RKO (cell line): ENCODE measurements around the gene IL19.
"Not testable (repeated sequence)": the region's sequence is repeated elsewhere in the genome, so short reads cannot be mapped to it uniquely, and the experiment has no call there.

Experiments used
- DNase-seq: peaks from one replicate; pipeline ENCODE4 v3.0.0-alpha.2; 2016; ENCODE audit warnings: low spot score

The IL19 gene

DNA sequence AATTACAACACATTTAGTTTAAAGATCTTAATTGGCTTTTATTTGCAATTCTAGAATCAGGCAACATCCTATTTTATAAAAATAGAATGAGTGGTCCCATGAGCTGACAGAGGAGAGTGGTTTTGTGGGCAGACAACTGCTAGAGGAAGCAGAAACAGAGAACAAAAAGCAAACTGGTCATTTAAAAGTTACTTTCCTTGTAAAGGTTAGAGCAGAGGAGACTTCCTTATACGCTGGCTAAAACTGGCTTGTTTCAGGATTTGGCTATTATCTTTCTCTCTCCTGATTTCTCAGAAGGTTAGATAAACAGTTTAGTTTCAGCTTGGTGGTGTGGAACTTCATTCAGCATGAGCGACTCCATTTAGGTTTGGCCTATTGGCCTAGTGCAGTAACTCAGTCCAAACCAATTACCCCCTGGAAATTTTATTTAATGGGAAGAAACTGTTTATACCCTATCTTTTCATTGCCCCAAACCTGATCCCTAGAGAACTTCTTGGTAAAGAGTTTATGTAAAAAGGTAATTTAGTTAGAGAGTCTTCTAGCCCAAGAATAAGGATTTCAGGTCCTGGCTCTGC is 62.6 kb downstream of the IL19 start:
- DNase-seq = no peak

DNA sequence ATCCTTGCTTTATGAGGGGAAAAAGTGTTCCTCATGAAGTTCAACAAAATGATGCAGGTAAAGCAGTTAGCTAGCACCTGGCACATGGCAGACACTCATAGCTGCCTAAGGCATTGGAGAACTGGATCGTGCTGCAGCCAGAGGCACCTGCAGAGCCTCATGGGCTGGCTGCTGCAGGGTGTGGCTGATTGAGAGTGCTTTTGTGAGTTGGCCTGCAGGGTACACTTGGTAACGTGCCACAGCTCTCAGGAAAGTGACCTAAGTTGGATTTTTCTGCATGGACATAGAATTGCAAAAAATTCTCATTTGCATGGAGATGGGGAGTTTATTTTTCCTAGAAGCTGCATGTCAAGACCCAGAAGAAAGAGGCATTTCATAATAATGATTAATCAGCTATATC is 63.2 kb downstream of the IL19 start:
- DNase-seq = no peak

DNA sequence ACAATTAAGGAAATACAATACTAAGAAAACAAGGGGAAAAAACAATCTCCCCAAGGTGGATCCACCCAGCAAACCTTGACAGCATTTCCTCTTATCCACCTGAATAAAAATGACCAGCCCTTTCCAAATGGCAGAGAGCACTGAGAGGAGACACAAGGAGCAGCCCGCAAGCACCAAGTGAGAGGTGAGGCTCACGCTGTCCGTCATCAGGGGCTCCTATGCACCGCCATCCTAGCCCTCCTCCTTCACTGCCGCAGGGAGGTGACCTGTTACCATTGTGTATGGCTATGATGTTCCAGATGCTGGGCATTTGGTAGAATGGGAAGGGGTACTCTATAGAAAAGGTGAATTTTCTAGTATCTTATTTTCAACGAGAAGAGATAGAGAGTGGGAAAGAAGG is 63.6 kb downstream of the IL19 start:
- DNase-seq = no peak

DNA sequence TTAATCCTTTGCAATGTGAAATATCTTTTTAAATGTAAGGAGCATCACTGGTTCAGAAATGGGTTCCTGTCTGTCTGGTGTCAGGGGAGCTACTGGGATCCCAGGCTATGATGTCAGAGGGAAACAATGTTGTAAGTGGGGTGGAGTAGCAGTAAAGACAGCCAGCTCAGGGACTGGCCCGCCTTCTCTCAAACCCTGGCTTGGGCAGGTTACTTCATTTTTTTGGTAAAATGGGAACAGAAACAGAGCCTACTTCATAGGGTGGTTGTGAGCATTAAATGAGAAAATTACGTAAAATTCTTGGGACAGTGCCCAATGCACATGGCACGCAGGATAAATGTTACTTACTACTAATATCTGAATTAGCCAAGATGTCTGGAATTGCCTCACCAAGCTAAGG is 64.1 kb downstream of the IL19 start:
- no peak for DNase-seq

DNA sequence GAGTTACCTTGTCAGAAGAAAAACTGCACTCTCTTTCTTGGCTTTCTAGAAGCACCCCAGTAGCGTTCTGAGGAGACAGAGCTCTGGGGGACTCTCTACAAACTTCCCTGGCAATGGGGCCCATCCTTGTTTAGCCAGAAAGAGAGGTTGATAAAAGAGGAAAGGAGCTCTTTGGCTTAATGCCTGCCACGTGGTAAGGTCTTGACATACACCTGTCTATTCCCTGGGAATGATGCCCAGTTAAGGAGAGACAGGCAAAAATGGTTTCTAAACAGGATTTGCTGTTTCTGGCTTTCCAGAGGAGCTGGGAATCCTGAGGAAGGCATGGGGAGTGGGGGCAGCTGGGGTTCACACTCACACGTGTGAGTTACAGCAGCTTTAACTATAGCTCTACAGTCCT is 64.6 kb downstream of the IL19 start:
- no peak for DNase-seq

DNA sequence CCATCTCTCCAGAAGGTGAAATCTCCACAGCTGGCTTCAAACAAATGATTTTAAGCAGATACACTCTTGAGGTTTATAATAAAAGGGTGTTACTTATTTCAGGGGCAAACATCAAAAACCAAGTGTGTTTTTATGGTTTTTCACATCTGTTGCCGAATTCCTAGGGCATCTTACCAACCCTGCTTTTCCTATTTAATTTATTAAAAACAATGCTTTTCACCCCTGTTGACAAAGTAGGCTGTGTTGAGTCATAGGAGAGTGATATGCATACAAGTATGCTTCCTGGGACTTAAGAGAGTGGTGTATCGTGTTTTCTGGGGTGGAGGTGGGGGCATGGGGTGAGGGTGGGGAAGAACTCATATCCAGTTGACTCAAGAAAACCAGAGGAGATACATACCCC is 65.5 kb downstream of the IL19 start:
- no peak for DNase-seq

DNA sequence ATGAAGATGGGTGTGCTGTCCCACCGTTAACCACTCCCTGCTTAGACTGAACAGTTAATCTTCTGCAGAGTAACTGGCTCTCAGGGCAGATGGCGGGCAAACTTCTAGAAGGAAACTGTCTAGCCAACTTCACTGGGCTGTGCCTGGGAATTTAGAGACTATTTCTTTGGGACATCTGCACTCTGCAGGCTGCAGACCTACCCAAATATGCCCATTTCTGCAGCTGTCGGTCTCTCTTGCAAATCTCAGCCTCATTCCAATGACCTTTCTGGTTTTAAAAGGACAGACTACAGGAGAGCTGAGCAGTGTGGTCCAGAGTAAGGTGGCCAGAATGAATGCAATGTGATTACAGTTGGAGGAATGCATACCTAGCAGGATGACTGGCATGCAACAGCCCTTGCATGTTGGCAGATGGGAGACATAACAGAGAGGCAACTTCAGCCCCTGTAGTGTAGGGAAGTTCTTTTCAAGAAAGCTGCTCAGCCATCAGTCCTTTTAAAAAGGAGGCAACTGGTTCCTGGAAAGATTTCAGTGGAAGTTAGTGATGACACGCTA is 68.5 kb downstream of the IL19 start:
- DNase-seq = no peak

DNA sequence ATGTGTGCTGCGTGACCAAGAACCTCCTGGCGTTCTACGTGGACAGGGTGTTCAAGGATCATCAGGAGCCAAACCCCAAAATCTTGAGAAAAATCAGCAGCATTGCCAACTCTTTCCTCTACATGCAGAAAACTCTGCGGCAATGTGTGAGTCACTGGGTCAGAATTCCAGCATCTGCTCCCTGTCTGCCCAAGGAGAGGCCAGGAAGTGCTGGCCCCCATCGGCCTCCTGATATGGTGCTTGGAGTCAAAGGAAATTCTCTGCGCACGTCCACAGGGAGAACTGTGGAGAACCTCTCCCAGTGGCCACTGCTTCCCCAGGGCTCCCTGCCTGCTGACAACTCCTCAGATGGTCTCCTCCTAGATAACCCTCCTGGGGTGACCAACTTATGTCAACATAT is 69.3 kb downstream of the IL19 start:
- DNase-seq = peak; percentile 16

DNA sequence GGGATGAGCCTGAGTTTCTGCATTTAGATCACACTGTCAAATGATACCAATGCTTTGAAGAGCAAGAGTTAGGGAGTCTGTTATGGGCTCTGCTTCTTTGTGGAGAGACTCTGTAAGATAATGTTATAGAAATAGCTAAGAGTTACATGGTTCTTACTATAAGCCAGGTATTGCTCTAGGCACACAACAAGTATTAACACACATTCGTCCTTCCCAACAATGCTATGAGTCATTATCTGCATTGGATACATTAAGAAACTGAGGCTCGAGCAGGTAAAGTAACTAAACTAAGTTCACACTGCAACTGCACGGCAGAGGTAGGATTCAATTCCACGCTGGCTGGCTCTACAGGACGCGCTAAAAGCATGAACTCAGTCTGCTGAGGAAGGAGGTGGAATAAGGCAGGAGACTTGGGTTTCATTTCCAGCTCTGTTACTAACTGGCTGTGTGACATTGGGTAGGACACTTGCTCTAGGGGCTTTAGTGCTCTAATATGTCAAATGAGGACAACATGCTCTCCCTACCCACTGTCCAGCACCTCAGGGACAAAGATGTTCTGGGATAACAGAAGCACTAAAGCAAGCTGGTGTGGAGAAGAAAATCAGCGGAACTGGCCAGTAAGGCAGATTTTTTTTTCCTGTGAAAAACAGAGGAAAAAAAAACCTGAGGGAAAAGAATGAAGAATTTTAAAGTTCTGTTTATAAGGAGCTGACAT is 71.2 kb downstream of the IL19 start:
- DNase-seq = no peak

DNA sequence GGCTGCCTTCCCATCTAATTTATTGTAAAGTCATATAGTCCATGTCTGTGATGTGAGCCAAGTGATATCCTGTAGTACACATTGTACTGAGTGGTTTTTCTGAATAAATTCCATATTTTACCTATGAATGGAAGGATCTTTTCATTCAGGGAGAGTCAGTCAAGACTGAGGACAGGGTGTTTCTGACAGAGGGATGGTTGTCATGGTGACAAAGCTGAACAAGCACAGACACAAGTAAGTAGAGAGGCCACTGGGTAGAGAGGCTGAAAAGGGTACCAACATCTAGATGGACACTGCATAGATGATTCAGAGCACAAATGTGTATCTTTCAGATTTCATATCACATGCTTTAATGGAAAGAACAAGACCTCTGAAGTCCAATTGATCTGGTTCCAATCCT is 72.3 kb downstream of the IL19 start:
- no peak for DNase-seq

DNA sequence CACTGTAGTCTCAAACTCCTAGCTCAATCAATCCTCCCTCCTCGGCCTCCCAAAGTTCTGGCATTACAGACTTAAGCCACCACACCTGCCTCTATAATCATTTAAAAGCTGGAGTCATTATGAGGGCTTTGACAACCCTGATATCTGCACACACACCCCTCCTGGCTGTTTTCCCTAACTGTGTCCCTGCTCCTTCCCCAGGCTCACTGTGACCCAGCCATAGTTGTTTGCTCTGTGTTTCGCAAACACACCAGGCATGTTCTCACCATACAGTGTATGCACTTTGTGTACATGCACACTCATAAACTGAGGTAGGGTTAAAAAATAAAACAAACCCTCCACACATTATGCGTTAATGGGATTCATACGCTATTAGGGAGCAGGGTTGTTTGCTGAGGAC is 73.1 kb downstream of the IL19 start:
- no peak for DNase-seq

DNA sequence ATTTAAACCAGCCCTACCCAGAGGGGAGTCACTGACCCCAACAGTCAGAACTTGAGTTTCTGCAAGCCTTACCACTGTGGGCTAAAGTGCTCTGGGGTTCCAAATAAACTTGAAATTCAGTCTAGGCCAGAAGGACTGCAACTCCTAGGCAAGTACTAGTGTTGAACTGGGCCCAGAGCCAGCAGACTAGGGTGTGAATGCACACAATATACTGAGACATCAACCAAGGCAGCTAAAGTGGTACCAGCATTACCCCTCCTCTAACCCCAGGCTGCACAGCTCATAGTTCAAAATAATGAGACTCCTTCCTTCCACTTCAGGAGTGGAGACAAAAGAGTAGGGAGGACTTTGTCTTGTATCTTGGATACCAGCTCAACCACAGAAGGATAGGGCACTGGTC is 75.9 kb downstream of the IL19 start:
- no peak for DNase-seq

DNA sequence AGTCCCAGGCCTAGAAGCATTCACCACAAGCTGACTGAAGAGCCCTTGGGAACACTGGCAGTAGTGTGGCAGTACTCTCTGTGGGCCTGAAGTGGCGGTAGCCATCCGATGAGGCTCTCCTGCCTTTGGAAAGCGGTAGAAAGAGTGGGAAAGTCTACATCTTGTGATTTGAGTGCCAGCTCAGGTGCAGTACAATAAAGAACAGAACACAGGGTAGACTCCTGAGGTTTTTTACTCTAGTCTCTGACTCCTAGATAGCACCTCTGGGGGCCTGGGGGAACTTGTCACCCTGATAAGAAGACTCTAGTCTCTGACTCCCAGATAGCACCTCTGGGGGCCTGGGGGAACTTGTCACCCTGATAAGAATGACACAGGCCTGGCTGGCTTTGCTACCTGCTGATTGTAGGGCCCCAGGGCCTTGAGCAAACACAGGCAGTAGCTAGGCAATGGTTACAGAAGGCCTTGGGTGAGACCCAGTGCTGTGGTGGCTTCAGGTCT is 76.8 kb downstream of the IL19 start:
- DNase-seq = no peak

DNA sequence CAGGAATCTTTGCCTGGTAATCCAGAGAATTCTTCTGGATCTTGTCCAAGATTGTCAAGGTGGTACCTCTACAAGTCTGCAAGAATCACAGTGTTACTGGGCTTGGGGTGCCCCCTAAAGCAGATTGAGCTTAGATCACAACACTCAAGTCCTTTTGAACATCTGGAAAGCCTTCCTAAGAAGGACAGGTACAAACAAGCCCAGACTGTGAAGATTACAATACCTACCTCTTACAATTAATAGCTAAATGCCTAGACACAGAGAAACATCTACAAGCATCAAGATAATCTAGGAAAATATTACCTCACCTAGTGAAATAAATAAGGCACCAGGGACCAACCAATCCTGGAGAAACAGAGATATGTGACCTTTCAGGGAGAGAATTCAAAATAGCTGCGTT is 77.4 kb downstream of the IL19 start:
- no peak for DNase-seq

DNA sequence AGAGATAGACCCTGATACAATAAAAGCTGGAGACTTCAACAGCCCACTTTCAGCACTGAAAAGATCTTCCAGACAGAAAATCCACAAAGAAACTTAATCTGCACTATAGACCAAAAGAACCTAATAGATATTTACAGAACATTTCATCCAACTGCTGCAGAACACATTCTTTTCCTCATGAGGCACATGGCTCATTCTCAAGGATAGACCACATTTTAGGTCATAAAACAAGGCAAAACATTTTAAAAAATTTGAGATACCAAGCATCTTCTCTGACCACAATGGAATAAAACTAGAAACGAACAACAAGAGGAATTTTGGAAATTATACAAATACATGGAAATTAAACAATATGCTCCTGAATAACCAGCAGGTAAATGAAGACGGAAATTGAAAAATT is 79.8 kb downstream of the IL19 start:
- no peak for DNase-seq

DNA sequence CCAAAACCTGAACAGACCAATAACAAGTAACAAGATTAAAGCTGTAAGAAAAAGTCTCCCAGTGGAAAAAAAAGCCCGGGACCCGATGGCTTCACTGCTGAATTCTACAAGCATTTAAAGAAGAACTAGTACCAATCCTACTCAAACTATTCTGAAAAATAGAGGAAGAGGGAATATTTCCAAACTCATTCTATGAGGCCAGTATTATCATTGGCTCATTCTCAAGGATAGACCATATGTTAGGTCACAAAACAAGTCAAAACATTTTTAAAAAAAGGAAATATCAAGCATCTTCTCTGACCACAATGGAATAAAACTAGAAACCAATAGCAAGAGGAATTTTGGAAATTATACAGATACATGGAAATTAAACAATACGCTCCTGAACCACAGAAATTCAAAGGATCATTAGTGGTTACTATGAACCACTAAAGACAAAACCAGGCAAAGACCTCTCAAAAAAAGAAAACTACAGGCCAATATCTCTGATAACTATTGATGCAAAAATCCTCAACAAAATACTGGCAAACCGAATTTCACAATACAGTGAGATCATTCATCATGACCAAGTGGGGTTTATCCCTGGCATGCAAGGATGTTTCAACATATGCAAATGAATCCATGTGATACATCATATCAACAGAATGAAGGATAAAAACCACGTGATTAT is 80.9 kb downstream of the IL19 start:
- no peak for DNase-seq

DNA sequence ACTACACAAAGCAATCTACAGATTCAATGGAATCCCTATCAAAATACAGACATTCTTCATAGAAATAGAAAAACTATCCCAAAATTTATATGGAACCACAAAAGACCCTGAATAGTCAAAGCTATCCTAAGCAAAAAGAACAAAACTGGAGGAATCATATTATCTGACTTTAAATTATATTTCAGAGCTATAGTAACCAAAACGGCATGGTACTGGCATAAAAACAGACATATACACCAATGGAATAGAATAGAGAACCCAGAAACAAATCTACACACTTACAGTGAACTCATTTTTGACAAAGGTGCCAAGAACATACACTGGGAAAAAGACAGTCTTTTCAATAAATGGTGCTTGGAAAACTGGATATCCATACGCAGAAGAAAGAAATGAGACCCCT is 82.1 kb downstream of the IL19 start:
- DNase-seq = not testable (repeated sequence)

DNA sequence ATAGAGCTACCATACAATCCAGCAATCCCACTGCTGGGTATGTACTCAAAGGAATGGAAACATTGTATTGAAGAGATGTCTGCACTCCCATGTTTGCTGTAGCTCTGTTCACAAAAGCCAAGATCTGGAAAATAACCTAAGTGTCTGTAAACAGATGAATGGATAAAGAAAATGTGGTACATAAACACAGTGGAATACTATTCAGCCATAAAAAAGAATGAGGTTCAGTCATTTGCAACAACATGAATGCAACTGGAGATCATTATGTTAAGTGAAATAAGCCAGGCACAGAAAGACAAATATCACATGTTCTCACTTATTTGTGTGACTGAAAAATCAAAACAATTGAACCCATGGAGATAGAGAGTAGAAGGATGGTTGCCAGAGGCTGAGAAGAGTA is 83.1 kb downstream of the IL19 start:
- DNase-seq = not testable (repeated sequence)

DNA sequence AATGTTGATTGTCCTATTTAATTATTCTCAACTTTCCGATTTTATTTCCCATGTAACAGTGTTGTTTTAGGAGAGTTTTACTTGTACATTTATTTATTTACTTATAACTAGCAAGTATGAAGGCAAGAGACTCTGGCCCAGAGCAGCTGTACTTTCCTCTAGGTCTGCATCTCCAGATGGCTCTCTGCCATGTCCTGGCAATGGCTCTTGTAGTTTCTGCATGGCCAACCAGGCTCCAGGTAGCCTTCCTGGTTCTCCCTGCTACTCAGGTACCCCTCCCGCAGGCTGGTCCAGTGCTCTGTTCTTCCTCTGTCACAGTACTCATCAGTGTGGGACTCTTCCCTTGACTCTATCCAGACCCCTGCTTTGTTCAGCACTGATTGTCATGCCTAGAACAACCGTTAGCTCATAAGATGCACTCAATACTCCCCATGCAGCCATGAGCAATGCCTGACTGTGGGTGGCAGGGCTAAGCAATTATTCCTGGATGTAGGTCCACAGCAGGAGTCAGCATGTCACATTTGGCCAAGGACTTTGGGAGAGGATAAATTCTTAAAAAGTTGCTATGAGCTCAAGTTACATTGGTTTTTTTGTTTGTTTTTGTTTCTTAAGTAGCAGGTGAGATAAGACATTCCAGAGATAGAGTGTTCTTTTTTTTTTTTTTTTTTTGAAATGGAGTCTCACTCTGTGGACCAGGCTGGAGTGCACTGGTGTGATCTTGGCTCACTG is 84.0 kb downstream of the IL19 start:
- DNase-seq = no peak

DNA sequence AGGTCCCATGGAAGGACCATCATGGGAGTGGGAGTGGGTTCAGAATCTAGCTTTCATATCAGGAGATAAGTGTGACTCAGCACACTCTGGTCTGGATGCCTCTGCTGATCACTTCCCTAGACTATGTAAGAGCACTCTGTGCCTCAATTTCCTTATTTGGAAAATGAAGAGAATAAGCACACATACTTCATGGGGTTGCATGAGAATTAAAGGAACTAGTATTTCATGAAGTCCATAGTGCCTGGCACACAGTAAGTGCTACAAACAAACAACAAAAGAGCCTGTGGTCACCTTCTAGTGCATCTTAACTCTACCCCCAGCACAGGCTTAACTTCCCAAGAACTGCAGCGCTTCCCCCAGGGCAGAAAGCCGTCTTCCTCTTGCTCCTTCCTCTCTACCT is 85.3 kb downstream of the IL19 start:
- no peak for DNase-seq

DNA sequence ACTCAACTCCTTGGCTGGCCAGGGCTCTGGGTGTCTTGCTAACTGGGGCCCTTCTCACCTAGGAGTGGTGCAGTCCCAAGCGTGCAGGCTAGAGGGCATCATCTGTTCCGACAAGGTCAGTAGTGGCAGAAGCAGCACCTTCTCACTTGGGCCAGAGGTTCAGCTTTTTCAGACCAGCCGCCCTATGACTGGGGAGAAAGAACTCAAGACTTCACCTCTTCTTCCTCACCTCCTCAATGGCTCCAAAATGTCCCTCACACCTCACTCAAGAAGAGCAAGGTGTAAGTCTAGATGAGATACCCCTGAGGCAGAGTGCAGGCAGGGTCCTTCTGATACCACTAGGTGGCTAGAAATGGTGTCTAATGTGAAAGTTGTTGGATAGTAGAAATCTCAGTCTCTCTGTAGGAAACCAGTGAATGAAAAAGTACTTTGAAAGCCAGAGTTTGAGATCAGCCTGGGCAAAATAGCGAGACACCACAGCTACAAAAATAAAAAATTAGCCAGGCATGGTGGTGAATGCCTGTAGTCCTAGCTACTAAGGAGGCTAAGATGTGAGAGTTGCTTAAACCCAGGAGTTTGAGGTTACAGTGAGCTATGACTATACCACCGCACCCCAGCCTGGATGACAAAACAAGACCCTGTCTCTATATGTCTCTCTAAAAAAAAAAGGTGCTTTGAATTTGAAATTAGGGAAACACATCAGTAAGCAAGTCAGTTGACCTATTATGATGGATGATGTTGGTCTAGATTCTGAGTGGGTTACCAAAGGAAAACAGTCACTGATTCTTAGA is 86.3 kb downstream of the IL19 start:
- no peak for DNase-seq

DNA sequence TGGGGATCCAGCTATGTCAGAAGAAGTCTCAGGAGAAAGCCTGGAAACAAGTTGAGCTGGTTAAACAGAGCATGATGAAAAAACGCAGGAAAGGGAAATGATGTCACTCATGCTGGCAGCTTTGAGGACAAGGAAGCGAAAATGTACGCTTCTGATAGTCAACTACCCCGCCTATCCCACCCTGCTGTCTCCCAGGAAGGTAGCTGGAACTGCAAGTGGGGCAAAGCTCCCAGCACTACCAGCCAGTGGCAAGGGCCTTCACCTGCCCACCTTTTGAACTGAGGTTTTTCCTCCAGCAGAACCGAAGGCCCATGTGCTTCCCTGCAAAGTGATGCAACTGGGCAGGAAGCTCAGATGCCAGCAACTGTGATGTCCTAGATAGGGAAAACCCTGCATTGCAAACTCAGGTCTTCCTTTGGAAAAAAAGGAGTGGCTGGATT is 88.5 kb downstream of the IL19 start:
- no peak for DNase-seq
